ENCODE measurements around the gene NUDT4B.
"Not testable (repeated sequence)": the region's sequence is repeated elsewhere in the genome, so short reads cannot be mapped to it uniquely, and the experiment has no call there.

DNA sequence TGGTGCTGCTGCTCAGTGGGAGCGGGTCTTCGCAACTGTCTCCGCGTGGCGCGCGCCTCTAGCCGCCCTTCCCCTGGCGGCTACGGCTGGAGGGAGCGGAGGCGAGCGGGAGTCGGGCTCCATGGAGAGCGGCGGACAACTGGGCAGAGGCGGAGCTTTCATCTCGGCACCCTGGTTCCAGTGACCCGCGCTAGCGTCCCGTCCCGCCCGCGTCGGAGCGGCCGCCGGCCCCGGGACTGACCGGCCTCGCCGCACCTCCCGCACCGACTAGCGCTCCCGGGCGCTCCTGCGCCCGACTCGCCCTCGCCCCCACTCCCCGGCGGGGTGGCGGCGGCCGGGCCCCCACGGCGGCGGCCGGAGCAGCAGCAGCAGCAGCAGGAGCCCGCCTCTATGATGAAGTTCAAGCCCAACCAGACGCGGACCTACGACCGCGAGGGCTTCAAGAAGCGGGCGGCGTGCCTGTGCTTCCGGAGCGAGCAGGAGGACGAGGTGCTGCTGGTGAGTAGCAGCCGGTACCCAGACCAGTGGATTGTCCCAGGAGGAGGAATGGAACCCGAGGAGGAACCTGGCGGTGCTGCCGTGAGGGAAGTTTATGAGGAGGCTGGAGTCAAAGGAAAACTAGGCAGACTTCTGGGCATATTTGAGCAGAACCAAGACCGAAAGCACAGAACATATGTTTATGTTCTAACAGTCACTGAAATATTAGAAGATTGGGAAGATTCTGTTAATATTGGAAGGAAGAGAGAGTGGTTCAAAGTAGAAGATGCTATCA is at the start of gene NUDT4B:
- TF ChIP-seq, protein P1, sequence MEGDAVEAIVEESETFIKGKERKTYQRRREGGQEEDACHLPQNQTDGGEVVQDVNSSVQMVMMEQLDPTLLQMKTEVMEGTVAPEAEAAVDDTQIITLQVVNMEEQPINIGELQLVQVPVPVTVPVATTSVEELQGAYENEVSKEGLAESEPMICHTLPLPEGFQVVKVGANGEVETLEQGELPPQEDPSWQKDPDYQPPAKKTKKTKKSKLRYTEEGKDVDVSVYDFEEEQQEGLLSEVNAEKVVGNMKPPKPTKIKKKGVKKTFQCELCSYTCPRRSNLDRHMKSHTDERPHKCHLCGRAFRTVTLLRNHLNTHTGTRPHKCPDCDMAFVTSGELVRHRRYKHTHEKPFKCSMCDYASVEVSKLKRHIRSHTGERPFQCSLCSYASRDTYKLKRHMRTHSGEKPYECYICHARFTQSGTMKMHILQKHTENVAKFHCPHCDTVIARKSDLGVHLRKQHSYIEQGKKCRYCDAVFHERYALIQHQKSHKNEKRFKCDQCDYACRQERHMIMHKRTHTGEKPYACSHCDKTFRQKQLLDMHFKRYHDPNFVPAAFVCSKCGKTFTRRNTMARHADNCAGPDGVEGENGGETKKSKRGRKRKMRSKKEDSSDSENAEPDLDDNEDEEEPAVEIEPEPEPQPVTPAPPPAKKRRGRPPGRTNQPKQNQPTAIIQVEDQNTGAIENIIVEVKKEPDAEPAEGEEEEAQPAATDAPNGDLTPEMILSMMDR (IDR thresholded peaks at IDR 0.05; ENCODE audit: low read depth, low read length, missing input control), result not testable (repeated sequence)
- TF ChIP-seq RAD21 (IDR thresholded peaks at IDR 0.05); EGR1 (IDR thresholded peaks at IDR 0.05; ENCODE audit: low read depth in 2 of 2): not testable (repeated sequence)
- TF ChIP-seq, protein P2, sequence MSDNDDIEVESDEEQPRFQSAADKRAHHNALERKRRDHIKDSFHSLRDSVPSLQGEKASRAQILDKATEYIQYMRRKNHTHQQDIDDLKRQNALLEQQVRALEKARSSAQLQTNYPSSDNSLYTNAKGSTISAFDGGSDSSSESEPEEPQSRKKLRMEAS (IDR thresholded peaks at IDR 0.05), result not testable (repeated sequence)
- TF ChIP-seq, protein P3, sequence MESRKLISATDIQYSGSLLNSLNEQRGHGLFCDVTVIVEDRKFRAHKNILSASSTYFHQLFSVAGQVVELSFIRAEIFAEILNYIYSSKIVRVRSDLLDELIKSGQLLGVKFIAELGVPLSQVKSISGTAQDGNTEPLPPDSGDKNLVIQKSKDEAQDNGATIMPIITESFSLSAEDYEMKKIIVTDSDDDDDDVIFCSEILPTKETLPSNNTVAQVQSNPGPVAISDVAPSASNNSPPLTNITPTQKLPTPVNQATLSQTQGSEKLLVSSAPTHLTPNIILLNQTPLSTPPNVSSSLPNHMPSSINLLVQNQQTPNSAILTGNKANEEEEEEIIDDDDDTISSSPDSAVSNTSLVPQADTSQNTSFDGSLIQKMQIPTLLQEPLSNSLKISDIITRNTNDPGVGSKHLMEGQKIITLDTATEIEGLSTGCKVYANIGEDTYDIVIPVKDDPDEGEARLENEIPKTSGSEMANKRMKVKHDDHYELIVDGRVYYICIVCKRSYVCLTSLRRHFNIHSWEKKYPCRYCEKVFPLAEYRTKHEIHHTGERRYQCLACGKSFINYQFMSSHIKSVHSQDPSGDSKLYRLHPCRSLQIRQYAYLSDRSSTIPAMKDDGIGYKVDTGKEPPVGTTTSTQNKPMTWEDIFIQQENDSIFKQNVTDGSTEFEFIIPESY (IDR thresholded peaks at IDR 0.05), result not testable (repeated sequence)
- TF ChIP-seq, protein P4, sequence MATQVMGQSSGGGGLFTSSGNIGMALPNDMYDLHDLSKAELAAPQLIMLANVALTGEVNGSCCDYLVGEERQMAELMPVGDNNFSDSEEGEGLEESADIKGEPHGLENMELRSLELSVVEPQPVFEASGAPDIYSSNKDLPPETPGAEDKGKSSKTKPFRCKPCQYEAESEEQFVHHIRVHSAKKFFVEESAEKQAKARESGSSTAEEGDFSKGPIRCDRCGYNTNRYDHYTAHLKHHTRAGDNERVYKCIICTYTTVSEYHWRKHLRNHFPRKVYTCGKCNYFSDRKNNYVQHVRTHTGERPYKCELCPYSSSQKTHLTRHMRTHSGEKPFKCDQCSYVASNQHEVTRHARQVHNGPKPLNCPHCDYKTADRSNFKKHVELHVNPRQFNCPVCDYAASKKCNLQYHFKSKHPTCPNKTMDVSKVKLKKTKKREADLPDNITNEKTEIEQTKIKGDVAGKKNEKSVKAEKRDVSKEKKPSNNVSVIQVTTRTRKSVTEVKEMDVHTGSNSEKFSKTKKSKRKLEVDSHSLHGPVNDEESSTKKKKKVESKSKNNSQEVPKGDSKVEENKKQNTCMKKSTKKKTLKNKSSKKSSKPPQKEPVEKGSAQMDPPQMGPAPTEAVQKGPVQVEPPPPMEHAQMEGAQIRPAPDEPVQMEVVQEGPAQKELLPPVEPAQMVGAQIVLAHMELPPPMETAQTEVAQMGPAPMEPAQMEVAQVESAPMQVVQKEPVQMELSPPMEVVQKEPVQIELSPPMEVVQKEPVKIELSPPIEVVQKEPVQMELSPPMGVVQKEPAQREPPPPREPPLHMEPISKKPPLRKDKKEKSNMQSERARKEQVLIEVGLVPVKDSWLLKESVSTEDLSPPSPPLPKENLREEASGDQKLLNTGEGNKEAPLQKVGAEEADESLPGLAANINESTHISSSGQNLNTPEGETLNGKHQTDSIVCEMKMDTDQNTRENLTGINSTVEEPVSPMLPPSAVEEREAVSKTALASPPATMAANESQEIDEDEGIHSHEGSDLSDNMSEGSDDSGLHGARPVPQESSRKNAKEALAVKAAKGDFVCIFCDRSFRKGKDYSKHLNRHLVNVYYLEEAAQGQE (IDR thresholded peaks at IDR 0.05), result not testable (repeated sequence)

All from liver (tissue), 3 donors.